ENCODE data around the gene CHST12. TPM values are rescaled to one million over a fixed set of nuclear protein-coding genes. Genes with fewer than 3 reads are reported as not detected.
A peak's percentile ranks its signal among the peaks of the same experiment; 100 is the strongest.

CHST12 gene
- total and polyA plus RNA-seq, 7 donors: 1.2 to 11.9 (median 10.3) TPM

- H3K4me3 ChIP-seq: no peak overlapping the region
Measured at GRCh38 chr7:2460641-2461040, 57.2 kb downstream of the CHST12 start.

DNA sequence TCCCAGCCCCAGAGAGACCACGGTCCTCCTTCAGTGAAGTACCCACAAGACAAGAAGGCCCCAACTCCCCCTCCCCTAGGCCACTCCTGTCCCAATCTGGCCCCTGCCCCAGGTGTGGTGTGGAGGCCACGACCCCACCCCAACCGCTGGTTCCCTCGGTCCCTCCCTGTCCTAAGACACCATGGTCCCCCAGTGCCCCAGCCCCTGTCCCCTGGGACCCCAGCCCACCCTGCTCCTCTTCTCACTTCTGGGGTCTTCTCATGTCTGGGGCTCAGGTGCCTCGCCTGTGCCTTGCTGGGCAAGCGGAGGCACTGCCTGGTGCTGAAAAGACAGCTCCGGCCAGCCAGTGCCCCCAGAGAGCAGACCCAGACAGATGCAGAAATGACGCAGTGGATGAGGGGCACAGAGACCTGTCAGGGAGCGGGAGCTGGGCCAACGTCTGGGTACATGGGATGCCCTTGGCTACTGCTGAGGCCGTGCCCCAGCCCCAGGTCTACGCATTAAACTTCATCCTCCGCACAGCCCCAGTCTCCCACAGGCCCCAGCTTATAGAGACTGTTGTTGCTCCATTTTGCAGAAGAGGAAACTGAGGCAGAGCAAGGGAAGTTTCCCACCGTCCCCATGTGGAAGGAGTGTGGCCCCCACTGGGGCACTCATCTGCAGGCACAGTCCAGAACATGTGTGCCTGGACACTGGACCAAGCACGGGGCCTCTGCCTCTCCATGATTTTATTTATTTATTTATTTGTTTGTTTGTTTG is 58.0 kb downstream of the CHST12 start:
- intact Hi-C loops (cut with DNase I): no loop called here
- H3K27me3 ChIP-seq: no peaks in the 10 kb centered on the region
- H3K27ac ChIP-seq: no peak overlapping the region
- H3K4me3 ChIP-seq: no peak overlapping the region
- no peaks in the 10 kb centered on the region for H3K4me1 ChIP-seq
- TF ChIP-seq POLR2A (IDR thresholded peaks at IDR 0.05): no peak
- DNase-seq: peak; percentile 54
- WGBS, 2 donors: 74 to 87% methylated on average over 15 of the region's 15 CpGs
- no peaks in the 10 kb centered on the region for H3K9me3 ChIP-seq
- no peaks in the 10 kb centered on the region for H3K36me3 ChIP-seq

More at GRCh38 chr7:2460641-2461040, 57.2 kb downstream of the CHST12 start:
- Histone ChIP-seq H3K36me3 (no peaks in the 10 kb centered on the region), H3K27ac (no peak overlapping the region), H3K4me1 (no peaks in the 10 kb centered on the region), H3K9me3 (no peaks in the 10 kb centered on the region), H3K27me3 (no peaks in the 10 kb centered on the region)
- 86 to 92% methylated on average over 6 of the region's 6 CpGs for WGBS, 2 donors
- no peak for TF ChIP-seq POLR2AphosphoS5 (IDR thresholded peaks at IDR 0.05)
- TF ChIP-seq EP300 (IDR thresholded peaks at IDR 0.05): no peak
- TF ChIP-seq CTCF (IDR thresholded peaks at IDR 0.05): no peak
- TF ChIP-seq POLR2A (IDR thresholded peaks at IDR 0.05): no peak
- intact Hi-C loops (cut with DNase I): no loop called here
- no peak for DNase-seq

DNA sequence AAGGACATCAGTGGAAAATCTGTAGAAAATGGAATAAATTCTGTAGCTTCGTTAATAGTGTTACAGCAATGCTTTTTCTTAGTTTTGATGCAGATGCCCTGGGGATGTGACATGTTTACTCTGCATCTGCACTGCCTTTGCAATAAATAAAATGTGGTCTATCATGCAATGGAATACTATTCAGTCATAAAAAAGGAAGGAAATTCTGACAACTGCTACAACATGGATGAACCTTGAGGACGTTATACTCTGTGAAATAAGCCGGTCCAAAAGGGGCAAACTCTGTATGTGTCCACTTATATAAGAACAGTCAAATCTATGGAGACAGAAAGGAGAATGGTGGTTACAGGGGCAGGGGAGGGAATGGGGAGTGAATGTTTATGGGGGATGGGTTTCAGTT is 59.3 kb downstream of the CHST12 start:
- Histone ChIP-seq H3K36me3 (no peaks in the 10 kb centered on the region), H3K27ac (no peak overlapping the region), H3K27me3 (no peaks in the 10 kb centered on the region), H3K4me3 (no peak overlapping the region), H3K4me1 (no peaks in the 10 kb centered on the region), H3K9me3 (no peaks in the 10 kb centered on the region)
- intact Hi-C loops (cut with DNase I): no loop called here
- 84 to 86% methylated on average over 3 of the region's 3 CpGs for WGBS, 2 donors
- TF ChIP-seq CTCF (IDR thresholded peaks at IDR 0.05) (no peak), POLR2AphosphoS5 (IDR thresholded peaks at IDR 0.05) (no peak)
- DNase-seq: no peak

DNA sequence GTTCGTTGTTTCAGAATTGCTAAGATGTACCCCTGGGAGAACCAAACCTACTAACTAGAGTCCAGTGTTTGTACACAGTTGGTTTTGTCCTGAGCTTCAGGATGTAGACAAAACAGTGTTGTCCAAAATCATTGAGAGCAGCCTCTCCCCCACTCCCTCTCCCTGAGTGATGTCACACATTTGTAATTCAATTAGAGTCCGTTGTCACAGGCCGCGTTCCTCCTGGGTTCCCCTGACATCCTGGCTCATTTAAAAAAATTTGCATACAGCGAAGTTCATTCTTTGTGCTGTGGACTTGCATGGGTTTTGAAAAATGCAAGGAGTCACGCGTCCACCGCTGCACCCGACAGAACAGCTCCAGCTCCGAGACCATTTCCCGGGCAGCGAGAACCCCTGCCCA is 62.5 kb downstream of the CHST12 start:
- no peak for DNase-seq
- WGBS, 2 donors: 80 to 86% methylated on average over 12 of the region's 12 CpGs
- no peak for TF ChIP-seq CTCF (IDR thresholded peaks at IDR 0.05)
- TF ChIP-seq EP300 (IDR thresholded peaks at IDR 0.05): no peak
- TF ChIP-seq POLR2A (IDR thresholded peaks at IDR 0.05): no peak
- TF ChIP-seq POLR2AphosphoS5 (IDR thresholded peaks at IDR 0.05): no peak
- H3K4me3 ChIP-seq: no peak overlapping the region
- no peak overlapping the region for H3K27ac ChIP-seq
- peaks cover 0 to 9% (median 0%) of the 10 kb centered on the region in 3 donors for H3K27me3 ChIP-seq
- H3K4me1 ChIP-seq: peaks cover 0 to 9% (median 8%) of the 10 kb centered on the region in 4 donors
- intact Hi-C loops (cut with DNase I): no loop called here
- H3K9me3 ChIP-seq: no peaks in the 10 kb centered on the region
- no peaks in the 10 kb centered on the region for H3K36me3 ChIP-seq

DNA sequence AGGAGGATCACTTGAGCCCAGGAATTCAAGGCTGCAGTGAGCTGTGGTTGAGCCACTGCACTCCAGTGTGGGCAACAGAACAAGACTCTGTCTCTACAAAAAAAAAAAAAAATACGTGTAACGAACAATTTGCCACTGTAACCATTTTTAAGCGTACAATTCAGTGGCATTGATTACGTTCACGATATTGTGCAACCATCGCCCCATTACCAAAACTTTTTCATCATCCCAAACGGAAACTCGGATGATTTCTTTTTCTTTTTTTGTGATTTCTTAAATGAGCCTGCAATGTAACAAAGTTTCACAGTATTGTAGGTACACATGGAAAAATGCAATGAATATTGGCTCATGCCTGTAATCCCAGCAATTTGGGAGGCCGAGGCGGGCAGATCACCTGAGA is 63.3 kb downstream of the CHST12 start:
- Histone ChIP-seq H3K36me3 (no peaks in the 10 kb centered on the region), H3K4me3 (no peak overlapping the region), H3K27me3 (peaks cover 0 to 9% (median 2%) of the 10 kb centered on the region in 3 donors), H3K4me1 (peaks cover 0 to 12% (median 8%) of the 10 kb centered on the region in 4 donors), H3K27ac (no peak overlapping the region), H3K9me3 (no peaks in the 10 kb centered on the region)
- intact Hi-C loops (cut with DNase I): no loop called here
- WGBS, 2 donors: 90 to 95% methylated on average over 10 of the region's 10 CpGs
- no peak for TF ChIP-seq EP300 (IDR thresholded peaks at IDR 0.05)
- no peak for TF ChIP-seq POLR2AphosphoS5 (IDR thresholded peaks at IDR 0.05)
- no peak for TF ChIP-seq CTCF (IDR thresholded peaks at IDR 0.05)
- TF ChIP-seq POLR2A (IDR thresholded peaks at IDR 0.05): no peak
- DNase-seq: no peak
